Upper lobe of left lung (tissue), 4 donors: ENCODE data around the gene USP48.

Source experiments
- POLR2A ChIP-seq, 4 donors: fragments of 450-650 bp; IDR thresholded peaks; one replicate each; pipeline ENCODE4 v1.5.1; 2016 to 2017; ENCODE audit warnings: antibody characterized with exemption in 4 of 4, mild to moderate bottlenecking in 2 of 4
- TF ChIP-seq, protein P1 (sequence below), 6 experiments: fragments of 450-650 bp in 4 of 6; fragments of 200-600 bp in 2 of 6; sonication (generic) in 2 of 6; IDR thresholded peaks; one replicate each; pipeline ENCODE4 v1.5.1; 2016 to 2019; ENCODE audit warnings: antibody characterized with exemption in 6 of 6

DNA sequence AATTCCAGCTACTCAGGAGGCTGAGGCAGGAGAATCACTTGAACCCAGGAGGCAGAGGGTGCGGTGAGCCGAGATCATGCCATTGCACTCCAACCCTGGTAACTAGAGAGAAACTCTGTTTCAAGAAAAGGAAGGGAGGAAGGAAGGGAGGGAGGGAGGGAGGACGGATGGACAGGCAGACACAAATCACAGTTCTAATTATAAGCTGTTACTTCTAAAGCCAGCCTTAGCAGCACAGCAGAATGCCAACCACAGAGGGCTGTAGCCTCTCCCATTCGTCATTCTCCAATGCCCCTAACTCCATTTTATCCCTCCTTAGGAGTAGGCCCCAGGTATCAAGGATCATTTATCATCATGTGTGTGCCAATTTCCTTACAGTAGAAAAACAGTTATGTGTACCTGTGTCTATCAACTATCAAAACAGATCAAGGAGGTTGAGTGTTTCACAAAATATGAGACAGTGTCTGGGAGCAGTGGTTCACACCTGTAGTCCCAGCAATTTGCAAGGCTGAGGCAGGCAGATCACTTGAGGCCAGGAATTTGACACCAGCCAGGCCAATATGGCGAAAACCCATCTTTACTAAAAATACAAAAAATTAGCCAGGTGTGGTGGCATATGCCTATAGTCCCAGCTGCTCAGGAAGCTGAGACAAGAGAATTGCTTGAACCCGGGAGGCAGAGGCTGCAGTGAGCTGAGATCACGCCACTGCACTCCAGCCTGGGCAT is 19.1 kb downstream of the USP48 start:
- TF ChIP-seq, protein P1, sequence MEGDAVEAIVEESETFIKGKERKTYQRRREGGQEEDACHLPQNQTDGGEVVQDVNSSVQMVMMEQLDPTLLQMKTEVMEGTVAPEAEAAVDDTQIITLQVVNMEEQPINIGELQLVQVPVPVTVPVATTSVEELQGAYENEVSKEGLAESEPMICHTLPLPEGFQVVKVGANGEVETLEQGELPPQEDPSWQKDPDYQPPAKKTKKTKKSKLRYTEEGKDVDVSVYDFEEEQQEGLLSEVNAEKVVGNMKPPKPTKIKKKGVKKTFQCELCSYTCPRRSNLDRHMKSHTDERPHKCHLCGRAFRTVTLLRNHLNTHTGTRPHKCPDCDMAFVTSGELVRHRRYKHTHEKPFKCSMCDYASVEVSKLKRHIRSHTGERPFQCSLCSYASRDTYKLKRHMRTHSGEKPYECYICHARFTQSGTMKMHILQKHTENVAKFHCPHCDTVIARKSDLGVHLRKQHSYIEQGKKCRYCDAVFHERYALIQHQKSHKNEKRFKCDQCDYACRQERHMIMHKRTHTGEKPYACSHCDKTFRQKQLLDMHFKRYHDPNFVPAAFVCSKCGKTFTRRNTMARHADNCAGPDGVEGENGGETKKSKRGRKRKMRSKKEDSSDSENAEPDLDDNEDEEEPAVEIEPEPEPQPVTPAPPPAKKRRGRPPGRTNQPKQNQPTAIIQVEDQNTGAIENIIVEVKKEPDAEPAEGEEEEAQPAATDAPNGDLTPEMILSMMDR (IDR thresholded peaks at IDR 0.05), result no peak
- no peak for TF ChIP-seq POLR2A (IDR thresholded peaks at IDR 0.05)
